ENCODE data around the gene DAND5. TPM values are rescaled to one million over a fixed set of nuclear protein-coding genes. Genes with fewer than 3 reads are reported as not detected.

The DAND5 gene
- total RNA-seq, 4 donors from 2014 or later, result 0.56 TPM; not detected in 3

GRCh38 chr19:13008926-13009787 lies 39.8 kb downstream of the DAND5 start:
- no peak for DNase-seq (ENCODE audit: low spot score)
- ATAC-seq (ENCODE audit: low FRiP score), result no peak
- TF ChIP-seq, protein P1, sequence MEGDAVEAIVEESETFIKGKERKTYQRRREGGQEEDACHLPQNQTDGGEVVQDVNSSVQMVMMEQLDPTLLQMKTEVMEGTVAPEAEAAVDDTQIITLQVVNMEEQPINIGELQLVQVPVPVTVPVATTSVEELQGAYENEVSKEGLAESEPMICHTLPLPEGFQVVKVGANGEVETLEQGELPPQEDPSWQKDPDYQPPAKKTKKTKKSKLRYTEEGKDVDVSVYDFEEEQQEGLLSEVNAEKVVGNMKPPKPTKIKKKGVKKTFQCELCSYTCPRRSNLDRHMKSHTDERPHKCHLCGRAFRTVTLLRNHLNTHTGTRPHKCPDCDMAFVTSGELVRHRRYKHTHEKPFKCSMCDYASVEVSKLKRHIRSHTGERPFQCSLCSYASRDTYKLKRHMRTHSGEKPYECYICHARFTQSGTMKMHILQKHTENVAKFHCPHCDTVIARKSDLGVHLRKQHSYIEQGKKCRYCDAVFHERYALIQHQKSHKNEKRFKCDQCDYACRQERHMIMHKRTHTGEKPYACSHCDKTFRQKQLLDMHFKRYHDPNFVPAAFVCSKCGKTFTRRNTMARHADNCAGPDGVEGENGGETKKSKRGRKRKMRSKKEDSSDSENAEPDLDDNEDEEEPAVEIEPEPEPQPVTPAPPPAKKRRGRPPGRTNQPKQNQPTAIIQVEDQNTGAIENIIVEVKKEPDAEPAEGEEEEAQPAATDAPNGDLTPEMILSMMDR (IDR thresholded peaks at IDR 0.05), result no peak

DNA sequence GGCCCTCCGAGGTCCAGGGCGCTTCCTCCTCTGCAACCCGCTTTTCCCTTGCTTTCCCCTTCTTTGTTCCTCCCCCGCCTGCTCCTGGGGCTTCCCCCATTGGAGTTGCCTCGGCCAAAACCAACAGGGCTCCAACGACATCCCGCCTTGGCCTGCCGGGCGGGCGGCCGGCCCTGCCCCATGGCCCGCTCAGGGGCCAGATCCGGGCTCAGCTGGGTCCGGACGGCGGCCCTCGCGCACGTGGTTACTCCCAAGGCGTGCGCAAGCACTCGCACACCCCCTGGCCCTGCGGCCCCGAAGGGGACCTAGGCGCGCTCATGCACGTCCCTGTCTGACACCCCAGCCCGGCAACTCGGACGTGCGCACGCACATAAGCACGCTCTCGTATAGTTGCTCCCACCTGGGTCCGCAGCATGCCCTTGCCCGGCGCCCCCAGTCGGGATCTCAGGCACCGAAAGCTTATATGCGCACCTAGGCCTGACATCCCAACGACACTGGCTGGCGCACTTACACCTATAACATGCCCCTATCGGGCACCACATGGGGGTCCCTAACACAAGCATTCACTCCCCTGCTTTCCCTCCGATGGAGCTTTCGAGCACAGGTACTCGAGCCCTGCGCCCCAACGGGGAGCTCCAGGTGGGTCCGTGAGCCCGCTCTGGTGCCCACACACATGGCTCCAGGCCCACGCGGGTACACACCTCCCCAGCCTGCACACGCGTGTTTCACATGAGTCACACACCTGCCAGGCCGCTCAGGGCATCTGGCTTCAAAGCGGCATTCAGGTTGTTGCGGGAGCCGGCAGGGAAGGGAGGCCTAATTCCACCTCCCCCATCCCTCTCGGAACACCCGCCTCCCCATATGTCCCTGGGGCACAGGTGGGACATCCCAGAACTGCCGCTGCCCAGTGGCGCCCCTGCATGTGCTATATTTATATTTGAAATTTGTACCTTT lies 40.9 kb downstream of the DAND5 start:
- no peak for DNase-seq (ENCODE audit: low spot score)
- TF ChIP-seq, protein P1 (IDR thresholded peaks at IDR 0.05), result no peak
- ATAC-seq (ENCODE audit: low FRiP score), result no peak

GRCh38 chr19:13010992-13011652 lies 41.7 kb downstream of the DAND5 start:
- no peak for ATAC-seq (ENCODE audit: low FRiP score)
- TF ChIP-seq, protein P1 (IDR thresholded peaks at IDR 0.05), result no peak
- DNase-seq (ENCODE audit: low spot score), result no peak

DNA sequence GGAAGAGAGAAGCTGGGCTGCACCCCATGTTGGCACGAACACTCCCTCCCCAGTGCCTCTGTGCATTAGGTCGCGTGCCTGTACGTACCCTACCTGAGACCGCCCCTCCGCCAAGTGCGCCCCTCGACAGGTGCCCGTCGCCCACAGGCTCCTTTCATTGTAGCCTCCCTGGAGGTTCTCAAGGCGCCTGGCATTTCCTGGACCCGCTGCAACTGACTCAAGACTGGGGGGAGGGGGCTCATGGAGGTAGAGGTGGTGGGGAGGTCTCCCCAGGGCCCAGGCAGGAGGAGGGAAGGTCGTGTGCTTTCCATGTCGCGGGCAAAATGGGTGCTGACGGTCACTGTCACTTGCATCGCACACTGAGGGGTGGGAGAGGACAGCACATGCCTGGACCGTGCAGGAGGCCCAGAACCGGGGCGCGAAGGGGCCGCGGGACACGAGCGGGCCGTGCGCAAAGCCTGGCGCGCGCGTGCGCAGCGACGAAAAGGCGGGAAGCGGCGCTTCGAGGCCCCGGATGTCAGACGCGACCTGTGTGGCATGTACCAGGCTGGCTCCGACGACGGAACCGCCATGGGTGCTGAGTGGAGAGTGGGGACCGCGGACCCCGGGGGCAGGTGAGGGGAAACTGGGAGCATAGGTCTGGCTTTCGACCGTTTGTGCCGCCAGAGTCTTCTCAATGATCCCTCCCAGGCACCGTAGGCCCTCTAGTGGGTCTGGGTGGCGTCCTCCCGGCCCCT lies 42.4 kb downstream of the DAND5 start:
- TF ChIP-seq, protein P1 (IDR thresholded peaks at IDR 0.05), result no peak
- ATAC-seq (ENCODE audit: low FRiP score) (no peak), DNase-seq (ENCODE audit: low spot score) (no peak)

DNA sequence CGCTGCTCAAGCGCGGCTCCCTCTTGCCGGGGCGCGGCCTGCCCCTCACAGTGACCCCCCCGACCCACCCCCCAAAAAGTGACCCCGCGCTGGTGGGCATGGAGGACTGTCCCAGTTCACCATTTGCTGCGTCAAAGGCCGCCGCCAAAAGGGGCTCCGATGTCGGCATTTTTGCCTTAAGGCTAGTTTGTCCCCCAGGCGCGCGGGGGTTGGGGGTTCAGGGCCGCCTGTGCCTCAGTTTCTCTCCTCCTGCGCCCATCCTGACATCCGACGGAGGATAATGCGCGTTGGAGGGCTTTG lies 43.0 kb downstream of the DAND5 start:
- ATAC-seq (ENCODE audit: low FRiP score) (no peak), DNase-seq (ENCODE audit: low spot score) (no peak)
- TF ChIP-seq, protein P1 (IDR thresholded peaks at IDR 0.05), result no peak
